Measurements from ENCODE around the gene MAD1L1. TPM values are rescaled to one million over a fixed set of nuclear protein-coding genes. Genes with fewer than 3 reads are reported as not detected.

MAD1L1 gene
- total RNA-seq, 1 donor from 2014 or later, result 32.7 TPM

DNA sequence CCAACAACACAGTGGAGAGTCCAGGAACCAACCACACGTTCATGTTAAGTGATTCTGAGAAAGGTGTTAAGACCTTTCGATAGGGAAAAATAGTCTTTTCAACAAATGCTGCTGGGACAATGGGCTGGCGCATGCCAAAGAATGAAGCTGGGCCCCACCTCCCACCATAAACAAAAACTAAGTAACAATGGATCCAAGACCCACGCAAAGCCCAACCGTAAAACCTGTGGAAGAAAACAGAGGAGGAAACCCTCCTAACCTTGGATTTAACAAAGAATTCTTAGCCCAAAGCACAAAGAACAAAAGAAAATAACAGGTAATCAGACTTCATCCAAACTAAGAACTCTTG is 289.8 kb downstream of the MAD1L1 start:
- Mint-ChIP-seq H3K27me3 (ENCODE audit: unreplicated experiment) (no peaks in the 10 kb centered on the region), H3K4me1 (ENCODE audit: unreplicated experiment) (peaks cover 23% of the 10 kb centered on the region), H3K36me3 (ENCODE audit: unreplicated experiment) (peaks cover 3% of the 10 kb centered on the region), H3K27ac (ENCODE audit: unreplicated experiment) (no peak overlapping the region), H3K9me3 (ENCODE audit: unreplicated experiment) (no peaks in the 10 kb centered on the region), H3K4me3 (ENCODE audit: unreplicated experiment) (no peak overlapping the region)
- TF ChIP-seq, protein P1, sequence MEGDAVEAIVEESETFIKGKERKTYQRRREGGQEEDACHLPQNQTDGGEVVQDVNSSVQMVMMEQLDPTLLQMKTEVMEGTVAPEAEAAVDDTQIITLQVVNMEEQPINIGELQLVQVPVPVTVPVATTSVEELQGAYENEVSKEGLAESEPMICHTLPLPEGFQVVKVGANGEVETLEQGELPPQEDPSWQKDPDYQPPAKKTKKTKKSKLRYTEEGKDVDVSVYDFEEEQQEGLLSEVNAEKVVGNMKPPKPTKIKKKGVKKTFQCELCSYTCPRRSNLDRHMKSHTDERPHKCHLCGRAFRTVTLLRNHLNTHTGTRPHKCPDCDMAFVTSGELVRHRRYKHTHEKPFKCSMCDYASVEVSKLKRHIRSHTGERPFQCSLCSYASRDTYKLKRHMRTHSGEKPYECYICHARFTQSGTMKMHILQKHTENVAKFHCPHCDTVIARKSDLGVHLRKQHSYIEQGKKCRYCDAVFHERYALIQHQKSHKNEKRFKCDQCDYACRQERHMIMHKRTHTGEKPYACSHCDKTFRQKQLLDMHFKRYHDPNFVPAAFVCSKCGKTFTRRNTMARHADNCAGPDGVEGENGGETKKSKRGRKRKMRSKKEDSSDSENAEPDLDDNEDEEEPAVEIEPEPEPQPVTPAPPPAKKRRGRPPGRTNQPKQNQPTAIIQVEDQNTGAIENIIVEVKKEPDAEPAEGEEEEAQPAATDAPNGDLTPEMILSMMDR (IDR thresholded peaks at IDR 0.05), result no peak
- DNase-seq (ENCODE audit: extremely low spot score, unreplicated experiment), result no peak

DNA sequence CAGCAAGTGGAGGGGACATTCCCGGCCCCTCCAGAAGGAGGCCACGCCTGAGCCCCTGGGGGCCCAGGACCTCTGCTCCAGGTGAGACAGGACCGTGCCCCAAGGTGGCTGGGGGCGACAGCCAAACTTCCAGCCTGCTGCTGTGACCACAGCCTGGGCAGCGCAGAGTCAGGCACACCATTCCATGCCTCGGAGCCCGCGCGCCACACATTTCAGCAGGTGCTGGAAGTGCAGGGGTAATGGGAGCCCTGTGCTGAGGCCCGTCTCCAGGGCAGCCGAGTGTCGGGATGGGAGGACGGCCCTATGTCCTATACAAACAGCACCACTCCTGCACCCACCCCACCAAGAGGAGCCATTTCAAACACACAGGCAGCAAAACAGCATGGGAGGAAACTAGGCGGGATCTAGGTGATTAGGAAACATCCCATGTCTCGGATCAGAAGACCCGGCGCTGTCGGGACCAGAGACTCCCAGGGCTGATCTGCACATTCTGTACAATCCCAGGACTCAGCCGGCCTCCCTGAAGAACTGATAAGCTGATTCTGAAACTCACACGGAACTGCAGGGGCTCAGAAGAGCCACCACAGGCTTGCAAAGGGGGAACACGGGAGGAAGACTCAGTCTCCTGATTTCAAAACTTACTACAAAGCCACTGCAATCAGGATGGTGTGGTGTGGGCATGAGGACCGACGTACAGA is 290.4 kb downstream of the MAD1L1 start:
- no peak overlapping the region for H3K27ac Mint-ChIP-seq (ENCODE audit: unreplicated experiment)
- H3K36me3 Mint-ChIP-seq (ENCODE audit: unreplicated experiment), result peaks cover 3% of the 10 kb centered on the region
- TF ChIP-seq, protein P1 (IDR thresholded peaks at IDR 0.05), result no peak
- H3K9me3 Mint-ChIP-seq (ENCODE audit: unreplicated experiment), result no peaks in the 10 kb centered on the region
- no peaks in the 10 kb centered on the region for H3K27me3 Mint-ChIP-seq (ENCODE audit: unreplicated experiment)
- no peak overlapping the region for H3K4me3 Mint-ChIP-seq (ENCODE audit: unreplicated experiment)
- H3K4me1 Mint-ChIP-seq (ENCODE audit: unreplicated experiment), result peaks cover 23% of the 10 kb centered on the region
- DNase-seq (ENCODE audit: extremely low spot score, unreplicated experiment), result no peak

DNA sequence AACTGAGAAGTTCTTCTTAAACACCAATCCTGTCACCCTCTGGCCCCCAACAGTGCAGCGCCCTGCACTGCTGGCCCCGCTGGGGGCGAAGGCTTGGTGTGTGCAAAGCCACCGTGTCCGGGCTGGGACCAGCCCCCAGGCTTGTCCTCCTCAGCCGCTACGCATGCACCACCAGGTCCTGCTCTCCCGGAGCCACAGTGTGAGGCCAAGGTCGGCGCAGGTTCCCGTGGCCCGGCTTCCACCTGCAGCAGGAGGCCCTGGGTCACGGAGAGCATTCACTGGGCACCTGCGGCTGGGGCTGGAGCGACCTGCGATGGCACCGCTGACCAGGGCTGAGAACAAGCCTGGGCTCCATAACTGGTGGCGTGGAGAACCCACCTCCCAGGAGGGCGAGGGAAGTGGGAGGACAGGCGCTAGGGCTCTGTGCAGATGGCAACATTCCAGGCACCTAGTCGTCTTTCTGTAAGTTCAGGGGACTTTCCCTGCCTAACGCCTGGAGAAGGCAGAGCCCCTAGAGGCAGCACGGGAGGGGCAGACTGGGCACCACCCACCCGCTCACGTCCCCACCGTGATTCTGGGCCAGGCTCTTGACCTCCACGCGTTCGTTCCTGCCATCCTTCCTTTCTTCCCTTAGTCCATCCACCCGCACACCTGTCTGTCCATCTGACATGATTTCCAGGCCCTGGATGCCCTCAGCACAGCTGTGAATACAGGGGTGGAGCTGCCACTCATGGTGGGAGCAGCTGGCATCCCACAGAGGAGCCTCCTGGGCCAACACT is 291.1 kb downstream of the MAD1L1 start:
- Mint-ChIP-seq H3K4me3 (ENCODE audit: unreplicated experiment) (no peak overlapping the region), H3K27ac (ENCODE audit: unreplicated experiment) (no peak overlapping the region), H3K27me3 (ENCODE audit: unreplicated experiment) (no peaks in the 10 kb centered on the region), H3K36me3 (ENCODE audit: unreplicated experiment) (peaks cover 3% of the 10 kb centered on the region), H3K4me1 (ENCODE audit: unreplicated experiment) (peaks cover 23% of the 10 kb centered on the region), H3K9me3 (ENCODE audit: unreplicated experiment) (no peaks in the 10 kb centered on the region)
- TF ChIP-seq, protein P1 (IDR thresholded peaks at IDR 0.05), result no peak
- DNase-seq (ENCODE audit: extremely low spot score, unreplicated experiment), result no peak

- Mint-ChIP-seq H3K9me3 (ENCODE audit: unreplicated experiment) (no peaks in the 10 kb centered on the region), H3K27me3 (ENCODE audit: unreplicated experiment) (no peaks in the 10 kb centered on the region), H3K36me3 (ENCODE audit: unreplicated experiment) (peaks cover 3% of the 10 kb centered on the region), H3K4me1 (ENCODE audit: unreplicated experiment) (peaks cover 23% of the 10 kb centered on the region), H3K4me3 (ENCODE audit: unreplicated experiment) (no peak overlapping the region), H3K27ac (ENCODE audit: unreplicated experiment) (no peak overlapping the region)
- no peak for DNase-seq (ENCODE audit: extremely low spot score, unreplicated experiment)
- TF ChIP-seq, protein P1 (IDR thresholded peaks at IDR 0.05), result no peak
Observed at GRCh38 chr7:1940863-1941262, 291.9 kb downstream of the MAD1L1 start.

DNA sequence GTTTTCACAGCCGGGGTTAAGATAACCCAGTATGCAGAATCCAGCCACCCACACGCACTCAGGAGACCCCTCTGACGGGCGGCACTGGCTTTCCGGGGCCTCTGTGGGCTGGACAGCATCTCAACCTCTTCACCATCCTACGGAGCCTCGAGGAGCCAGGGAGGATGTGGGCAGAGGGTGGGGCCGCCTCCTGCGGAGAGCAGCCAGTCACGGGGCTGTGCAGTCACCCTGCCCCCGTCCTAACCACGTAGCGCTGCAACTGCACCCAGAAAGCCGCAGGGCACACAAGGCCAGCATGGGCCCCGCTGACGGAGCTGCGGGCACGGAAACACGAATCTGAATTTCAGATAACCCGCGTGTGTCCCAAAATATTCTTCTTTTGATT is 292.4 kb downstream of the MAD1L1 start:
- H3K27me3 Mint-ChIP-seq (ENCODE audit: unreplicated experiment), result no peaks in the 10 kb centered on the region
- H3K9me3 Mint-ChIP-seq (ENCODE audit: unreplicated experiment), result no peaks in the 10 kb centered on the region
- no peak for DNase-seq (ENCODE audit: extremely low spot score, unreplicated experiment)
- H3K4me3 Mint-ChIP-seq (ENCODE audit: unreplicated experiment), result no peak overlapping the region
- TF ChIP-seq, protein P1 (IDR thresholded peaks at IDR 0.05), result no peak
- H3K36me3 Mint-ChIP-seq (ENCODE audit: unreplicated experiment), result peaks cover 3% of the 10 kb centered on the region
- H3K4me1 Mint-ChIP-seq (ENCODE audit: unreplicated experiment), result peaks cover 23% of the 10 kb centered on the region
- H3K27ac Mint-ChIP-seq (ENCODE audit: unreplicated experiment), result no peak overlapping the region

Data from osteocyte (in vitro differentiated cells).